ENCODE data around the gene UBE2Z.

The UBE2Z gene

GRCh38 chr17:48970224-48970623 is 62.0 kb downstream of the UBE2Z start (continued):
- TF ChIP-seq, protein P1, sequence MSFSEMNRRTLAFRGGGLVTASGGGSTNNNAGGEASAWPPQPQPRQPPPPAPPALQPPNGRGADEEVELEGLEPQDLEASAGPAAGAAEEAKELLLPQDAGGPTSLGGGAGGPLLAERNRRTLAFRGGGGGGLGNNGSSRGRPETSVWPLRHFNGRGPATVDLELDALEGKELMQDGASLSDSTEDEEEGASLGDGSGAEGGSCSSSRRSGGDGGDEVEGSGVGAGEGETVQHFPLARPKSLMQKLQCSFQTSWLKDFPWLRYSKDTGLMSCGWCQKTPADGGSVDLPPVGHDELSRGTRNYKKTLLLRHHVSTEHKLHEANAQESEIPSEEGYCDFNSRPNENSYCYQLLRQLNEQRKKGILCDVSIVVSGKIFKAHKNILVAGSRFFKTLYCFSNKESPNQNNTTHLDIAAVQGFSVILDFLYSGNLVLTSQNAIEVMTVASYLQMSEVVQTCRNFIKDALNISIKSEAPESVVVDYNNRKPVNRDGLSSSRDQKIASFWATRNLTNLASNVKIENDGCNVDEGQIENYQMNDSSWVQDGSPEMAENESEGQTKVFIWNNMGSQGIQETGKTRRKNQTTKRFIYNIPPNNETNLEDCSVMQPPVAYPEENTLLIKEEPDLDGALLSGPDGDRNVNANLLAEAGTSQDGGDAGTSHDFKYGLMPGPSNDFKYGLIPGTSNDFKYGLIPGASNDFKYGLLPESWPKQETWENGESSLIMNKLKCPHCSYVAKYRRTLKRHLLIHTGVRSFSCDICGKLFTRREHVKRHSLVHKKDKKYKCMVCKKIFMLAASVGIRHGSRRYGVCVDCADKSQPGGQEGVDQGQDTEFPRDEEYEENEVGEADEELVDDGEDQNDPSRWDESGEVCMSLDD (tag by site-specific recombination; IDR thresholded peaks at IDR 0.05), result 0 out of 2 replicates have a peak, but pooled peaks have one; percentile 11
- TF ChIP-seq SETDB1 (IDR thresholded peaks at IDR 0.05; ENCODE audit: insufficient read length, low read length) (no peak), ZNF580 (tag by site-specific recombination; IDR thresholded peaks at IDR 0.05) (no peak), ZNF10 (tag by site-specific recombination; IDR thresholded peaks at IDR 0.05) (no peak), KLF16 (tag by site-specific recombination; IDR thresholded peaks at IDR 0.05) (no peak), ZBTB7A (tag by site-specific recombination; IDR thresholded peaks at IDR 0.05; ENCODE audit: low read depth) (no peak), PRDM6 (tag by site-specific recombination; IDR thresholded peaks at IDR 0.05) (no peak), ZNF768 (tag by site-specific recombination; IDR thresholded peaks at IDR 0.05) (no peak), ZNF530 (tag by site-specific recombination; IDR thresholded peaks at IDR 0.05; ENCODE audit: low read depth) (no peak), ZNF404 (tag by site-specific recombination; IDR thresholded peaks at IDR 0.05) (no peak), HOXA7 (CRISPR knock-in tag; IDR thresholded peaks at IDR 0.05; ENCODE audit: borderline replicate concordance) (no peak), HOXC10 (CRISPR knock-in tag; IDR thresholded peaks at IDR 0.05) (no peak), KLF10 (tag by site-specific recombination; IDR thresholded peaks at IDR 0.05) (no peak), ZNF23 (tag by site-specific recombination; IDR thresholded peaks at IDR 0.05; ENCODE audit: borderline replicate concordance) (no peak), MEIS1 (CRISPR knock-in tag; IDR thresholded peaks at IDR 0.05; ENCODE audit: borderline replicate concordance) (no peak), WT1 (tag by site-specific recombination; IDR thresholded peaks at IDR 0.05) (peak; percentile 65), ZBTB48 (tag by site-specific recombination; IDR thresholded peaks at IDR 0.05) (peak; percentile 34; the same call in 1 of the 2 replicates), ZBTB1 (tag by site-specific recombination; IDR thresholded peaks at IDR 0.05) (no peak), ZNF585B (tag by site-specific recombination; IDR thresholded peaks at IDR 0.05) (no peak), ZNF513 (tag by site-specific recombination; IDR thresholded peaks at IDR 0.05) (no peak), SP2 (tag by site-specific recombination; IDR thresholded peaks at IDR 0.05) (no peak), ZNF133 (tag by site-specific recombination; IDR thresholded peaks at IDR 0.05) (no peak), ZNF221 (tag by site-specific recombination; IDR thresholded peaks at IDR 0.05; ENCODE audit: borderline replicate concordance) (no peak), ZNF169 (tag by site-specific recombination; IDR thresholded peaks at IDR 0.05) (no peak), CTCF (tag by site-specific recombination; IDR thresholded peaks at IDR 0.05) (no peak), ZNF654 (tag by site-specific recombination; IDR thresholded peaks at IDR 0.05; ENCODE audit: low read depth) (no peak), ZNF555 (tag by site-specific recombination; conservative IDR thresholded peaks at IDR 0.05) (no peak), HOXD13 (CRISPR knock-in tag; IDR thresholded peaks at IDR 0.05; ENCODE audit: borderline replicate concordance) (no peak), ZNF324 (tag by site-specific recombination; IDR thresholded peaks at IDR 0.05) (no peak), ZFHX2 (tag by site-specific recombination; conservative IDR thresholded peaks at IDR 0.05) (no peak), ZBTB8A (tag by site-specific recombination; IDR thresholded peaks at IDR 0.05) (0 out of 2 replicates have a peak, but pooled peaks have one; percentile 15)

Data from HEK293 (cell line).